ES-I3 (cell line): Measurements from ENCODE around the gene PSPC1.
"Not testable (repeated sequence)": the region's sequence is repeated elsewhere in the genome, so short reads cannot be mapped to it uniquely, and the experiment has no call there.

ENCODE experiments used
- H3K36me3 ChIP-seq: 2 replicates; pipeline ENCODE4 v1.6.1; 2013; ENCODE audit warnings: mild to moderate bottlenecking, low read length, control low read depth, moderate library complexity; ENCODE audit not compliant: insufficient read depth
- H3K4me1 ChIP-seq: 2 replicates; pipeline ENCODE4 v1.6.1; 2013; ENCODE audit warnings: mild to moderate bottlenecking, control low read depth, low read length; ENCODE audit not compliant: insufficient read depth
- H3K9ac ChIP-seq: 2 replicates; pipeline ENCODE4 v1.6.1; 2013; ENCODE audit warnings: low read depth, mild to moderate bottlenecking, low read length, moderate library complexity
- H3K9me3 ChIP-seq: 2 replicates; pipeline ENCODE4 v1.6.1; 2013; ENCODE audit warnings: mild to moderate bottlenecking, low read length, moderate library complexity; ENCODE audit not compliant: control insufficient read depth, insufficient read depth

Gene PSPC1

GRCh38 chr13:19720039-19720438 is 62.7 kb downstream of the PSPC1 start:
- Histone ChIP-seq H3K9me3 (no peaks in the 10 kb centered on the region), H3K4me1 (no peaks in the 10 kb centered on the region), H3K9ac (no peak overlapping the region), H3K36me3 (no peaks in the 10 kb centered on the region)

DNA sequence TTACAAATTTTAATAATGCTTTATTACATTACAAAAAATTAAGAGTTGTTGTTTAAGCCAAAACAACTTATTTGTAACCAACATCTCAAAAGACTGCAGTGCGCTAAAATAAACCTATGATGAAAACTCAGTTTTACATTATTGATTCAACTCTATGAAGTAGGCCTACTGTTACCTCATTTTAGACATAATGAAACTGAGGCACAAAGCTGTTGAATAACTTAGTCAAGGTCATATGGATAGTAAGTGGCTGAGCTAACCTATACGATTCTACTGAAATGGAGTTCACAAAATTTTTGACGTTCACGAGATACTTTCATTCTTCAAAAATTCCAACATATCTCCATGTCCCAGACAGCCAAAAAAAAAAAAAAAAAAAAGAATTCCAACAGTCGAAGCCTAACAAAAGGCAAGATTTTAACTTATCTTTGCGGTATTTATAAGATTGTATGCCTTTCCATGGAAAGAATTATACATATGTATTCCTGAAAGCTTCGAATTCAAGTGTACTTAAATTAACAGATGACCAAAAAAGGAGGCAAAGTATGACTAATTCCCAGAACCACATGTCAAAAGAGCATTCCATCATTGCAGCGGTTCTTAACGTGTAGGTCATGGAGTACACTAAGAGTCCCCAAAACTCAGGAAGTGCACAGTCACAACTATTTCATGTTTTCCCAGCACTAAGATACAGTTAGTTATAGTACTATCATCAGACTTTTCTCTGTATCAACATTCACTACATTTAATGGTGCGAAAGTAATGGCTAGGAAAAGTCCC is 69.4 kb downstream of the PSPC1 start:
- H3K9me3 ChIP-seq: no peaks in the 10 kb centered on the region
- no peak overlapping the region for H3K9ac ChIP-seq
- H3K4me1 ChIP-seq: no peaks in the 10 kb centered on the region
- no peaks in the 10 kb centered on the region for H3K36me3 ChIP-seq

DNA sequence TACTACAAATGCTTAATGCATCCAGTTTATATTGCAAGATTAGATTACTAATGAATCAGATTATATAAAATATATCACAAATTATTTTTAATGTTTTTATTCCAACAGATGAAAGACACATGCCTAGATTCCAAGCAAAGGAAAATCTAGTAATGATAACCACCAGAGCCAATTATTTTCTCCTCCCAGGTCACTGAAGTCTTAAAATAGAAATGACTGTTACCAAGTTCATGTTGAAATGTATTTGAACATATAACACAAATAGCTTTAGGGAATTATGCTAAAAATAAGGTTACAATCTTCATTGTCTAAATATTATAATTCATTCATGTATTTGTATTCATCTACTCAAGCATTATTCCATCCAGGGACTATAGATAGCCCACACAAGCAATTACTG is 73.0 kb downstream of the PSPC1 start:
- not testable (repeated sequence) for H3K36me3 ChIP-seq, H3K4me1 ChIP-seq, H3K9me3 ChIP-seq, H3K9ac ChIP-seq

- H3K36me3 ChIP-seq, H3K9me3 ChIP-seq, H3K4me1 ChIP-seq, H3K9ac ChIP-seq: not testable (repeated sequence)
These were observed 73.7 kb downstream of the PSPC1 start for GRCh38 chr13:19709039-19709438.

GRCh38 chr13:19704256-19704655 is 78.5 kb downstream of the PSPC1 start:
- H3K9me3 ChIP-seq, H3K36me3 ChIP-seq, H3K4me1 ChIP-seq, H3K9ac ChIP-seq: not testable (repeated sequence)

DNA sequence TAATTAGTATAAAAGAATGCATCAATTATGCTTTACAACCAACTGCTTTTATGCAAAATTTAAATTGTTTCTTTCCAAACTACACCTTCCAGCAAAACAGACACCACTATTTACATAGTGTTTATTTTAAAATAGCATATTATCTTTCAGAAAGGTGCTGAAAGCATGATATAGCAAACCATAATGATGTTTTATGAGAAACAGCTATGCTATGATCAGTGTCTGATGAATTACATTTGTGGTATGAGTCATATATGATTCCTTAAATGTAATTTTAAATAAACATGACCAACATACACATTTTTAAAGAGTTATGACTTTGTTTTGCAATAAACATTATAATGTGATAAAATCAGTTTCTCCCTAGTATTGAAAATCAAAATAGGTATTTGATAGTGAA is 81.1 kb downstream of the PSPC1 start:
- H3K36me3 ChIP-seq, H3K9ac ChIP-seq: not testable (repeated sequence)

GRCh38 chr13:19700963-19701362 is 81.8 kb downstream of the PSPC1 start:
- not testable (repeated sequence) for H3K9me3 ChIP-seq, H3K36me3 ChIP-seq, H3K9ac ChIP-seq
- H3K4me1 ChIP-seq: peaks cover 14% of the 10 kb centered on the region

More for the DNA sequence above, 81.1 kb downstream of the PSPC1 start:
- H3K9me3 ChIP-seq, H3K4me1 ChIP-seq: not testable (repeated sequence)

DNA sequence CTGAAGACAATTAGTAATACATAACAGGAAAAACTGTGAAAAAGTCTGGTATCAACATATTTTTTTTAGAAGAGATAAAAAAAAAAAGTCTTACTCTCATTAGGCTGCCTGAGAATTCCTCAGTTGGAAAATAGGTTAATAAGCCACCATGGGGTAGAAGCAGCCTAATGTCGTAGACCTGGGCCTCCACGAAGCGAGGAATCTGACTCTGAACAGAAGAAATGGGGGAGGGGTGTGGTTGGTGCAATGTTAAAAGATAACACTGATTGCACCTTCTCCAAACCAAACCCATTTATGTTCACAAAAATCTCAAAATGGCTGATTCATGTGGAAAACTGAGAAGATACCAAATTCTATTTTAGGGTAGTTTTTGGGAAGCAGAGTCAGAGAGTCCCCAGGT is 86.9 kb downstream of the PSPC1 start:
- no peaks in the 10 kb centered on the region for H3K9me3 ChIP-seq
- peaks cover 26% of the 10 kb centered on the region for H3K4me1 ChIP-seq
- no peaks in the 10 kb centered on the region for H3K36me3 ChIP-seq
- H3K9ac ChIP-seq: no peak overlapping the region

GRCh38 chr13:19695428-19695827 is 87.3 kb downstream of the PSPC1 start:
- Histone ChIP-seq H3K36me3 (no peaks in the 10 kb centered on the region), H3K9ac (no peak overlapping the region)

GRCh38 chr13:19691447-19691846 is 91.3 kb downstream of the PSPC1 start:
- peaks cover 28% of the 10 kb centered on the region for H3K4me1 ChIP-seq
- not testable (repeated sequence) for H3K9ac ChIP-seq, H3K9me3 ChIP-seq, H3K36me3 ChIP-seq

More at GRCh38 chr13:19695428-19695827, 87.3 kb downstream of the PSPC1 start:
- peaks cover 26% of the 10 kb centered on the region for H3K4me1 ChIP-seq
- H3K9me3 ChIP-seq: no peaks in the 10 kb centered on the region

- H3K9ac ChIP-seq: no peak overlapping the region
- no peaks in the 10 kb centered on the region for H3K9me3 ChIP-seq
- H3K36me3 ChIP-seq: 0 out of 2 replicates have a peak, but pooled peaks cover 3% of the 10 kb centered on the region
- peaks cover 40% of the 10 kb centered on the region for H3K4me1 ChIP-seq
These were observed 97.3 kb downstream of the PSPC1 start for GRCh38 chr13:19685437-19685836.

DNA sequence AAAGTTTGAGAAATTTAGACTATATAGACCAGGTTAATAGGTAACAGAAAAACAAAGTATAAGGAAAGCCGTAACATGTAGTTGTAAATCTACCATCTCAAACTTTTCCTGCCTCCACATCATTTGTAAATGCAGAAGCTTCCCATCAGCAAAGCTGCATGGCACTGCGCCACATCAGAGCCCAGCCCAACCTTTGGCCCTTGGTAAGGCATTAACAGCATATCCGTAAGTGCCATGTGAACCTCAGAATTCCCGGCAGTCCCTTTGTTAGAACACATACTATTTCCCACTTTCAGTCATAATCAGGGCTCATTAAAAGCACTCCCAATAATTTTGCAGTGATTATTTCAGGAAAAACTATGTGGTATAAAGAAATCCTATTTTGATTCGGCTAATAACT is 97.7 kb downstream of the PSPC1 start:
- H3K9ac ChIP-seq: no peak overlapping the region
- H3K9me3 ChIP-seq: no peaks in the 10 kb centered on the region
- peaks cover 40% of the 10 kb centered on the region for H3K4me1 ChIP-seq
- H3K36me3 ChIP-seq: 0 out of 2 replicates have a peak, but pooled peaks cover 3% of the 10 kb centered on the region

GRCh38 chr13:19681517-19681916 is 101.2 kb downstream of the PSPC1 start:
- Histone ChIP-seq H3K36me3 (no peaks in the 10 kb centered on the region; the same call in 1 of the 2 replicates), H3K9ac (no peak overlapping the region; the same call in 1 of the 2 replicates), H3K4me1 (peaks cover 29% of the 10 kb centered on the region), H3K9me3 (no peaks in the 10 kb centered on the region)

- Histone ChIP-seq H3K9ac (no peak overlapping the region), H3K9me3 (no peaks in the 10 kb centered on the region), H3K36me3 (no peaks in the 10 kb centered on the region; the same call in 1 of the 2 replicates), H3K4me1 (peaks cover 22% of the 10 kb centered on the region)
These were observed 102.0 kb downstream of the PSPC1 start for GRCh38 chr13:19680751-19681150.

GRCh38 chr13:19676168-19676567 is 106.6 kb downstream of the PSPC1 start:
- Histone ChIP-seq H3K4me1 (no peaks in the 10 kb centered on the region), H3K36me3 (peaks cover 24% of the 10 kb centered on the region), H3K9ac (no peak overlapping the region), H3K9me3 (no peaks in the 10 kb centered on the region)
